Progenitor cell of endocrine pancreas (in vitro differentiated cells): ENCODE data around the gene KCNQ1. TPM values are rescaled to one million over a fixed set of nuclear protein-coding genes. Genes with fewer than 3 reads are reported as not detected.

Experiments
- DNase-seq: peaks from one replicate; pipeline ENCODE4 v3.0.0; 2021; ENCODE audit warnings: low spot score; ENCODE audit not compliant: unreplicated experiment
- H3K27ac Mint-ChIP-seq: 2 replicates; pipeline ENCODE4 v1.8.0; 2021; ENCODE audit warnings: mild to moderate bottlenecking, moderate library complexity, mixed read lengths
- H3K27me3 Mint-ChIP-seq: 2 replicates; pipeline ENCODE4 v1.8.0; 2021; ENCODE audit warnings: mixed read lengths
- H3K36me3 Mint-ChIP-seq: 2 replicates; pipeline ENCODE4 v1.8.0; 2022; ENCODE audit warnings: mixed read lengths; ENCODE audit not compliant: insufficient read depth
- H3K4me1 Mint-ChIP-seq: 2 replicates; pipeline ENCODE4 v1.8.0; 2021; ENCODE audit warnings: low read depth, mixed read lengths
- H3K4me3 Mint-ChIP-seq: 2 replicates; pipeline ENCODE4 v1.8.0; 2021; ENCODE audit warnings: low read depth, mild to moderate bottlenecking, moderate library complexity, mixed read lengths
- H3K9me3 Mint-ChIP-seq: 2 replicates; pipeline ENCODE4 v1.8.0; 2021; ENCODE audit warnings: low read depth, mixed read lengths
- CTCF ChIP-seq: fragments of 200-600 bp; sonication (generic); IDR thresholded peaks from one replicate; pipeline ENCODE4 v1.5.0; 2021; ENCODE audit warnings: antibody characterized with exemption, mild to moderate bottlenecking; ENCODE audit not compliant: unreplicated experiment
- total RNA-seq: library from RNA; stranded (reverse); gene quantifications from 2 replicates; pipeline ENCODE4 v1.2.1, GENCODE V29; 2021

KCNQ1 gene
- total RNA-seq, 1 donor from 2014 or later, result 3.3 TPM

GRCh38 chr11:2516276-2517015 lies 71.6 kb downstream of the KCNQ1 start:
- Mint-ChIP-seq H3K27me3 (peaks cover 26% of the 10 kb centered on the region), H3K4me1 (peaks cover 3% of the 10 kb centered on the region), H3K36me3 (no peaks in the 10 kb centered on the region), H3K9me3 (no peaks in the 10 kb centered on the region), H3K4me3 (no peak overlapping the region), H3K27ac (no peak overlapping the region)
- peak; percentile 8 for DNase-seq
- TF ChIP-seq CTCF, result no peak

GRCh38 chr11:2517016-2517385 lies 72.2 kb downstream of the KCNQ1 start:
- H3K27me3 Mint-ChIP-seq, result peaks cover 26% of the 10 kb centered on the region
- no peak for DNase-seq
- peaks cover 3% of the 10 kb centered on the region for H3K4me1 Mint-ChIP-seq
- H3K36me3 Mint-ChIP-seq, result no peaks in the 10 kb centered on the region
- TF ChIP-seq CTCF, result no peak
- H3K9me3 Mint-ChIP-seq, result no peaks in the 10 kb centered on the region
- H3K4me3 Mint-ChIP-seq, result no peak overlapping the region
- H3K27ac Mint-ChIP-seq, result no peak overlapping the region

- no peak for TF ChIP-seq CTCF
- H3K4me1 Mint-ChIP-seq, result peaks cover 3% of the 10 kb centered on the region
- H3K4me3 Mint-ChIP-seq, result no peak overlapping the region
- H3K27me3 Mint-ChIP-seq, result peaks cover 26% of the 10 kb centered on the region
- H3K9me3 Mint-ChIP-seq, result no peaks in the 10 kb centered on the region
- DNase-seq, result peak; percentile 4
- no peak overlapping the region for H3K27ac Mint-ChIP-seq
- H3K36me3 Mint-ChIP-seq, result no peaks in the 10 kb centered on the region
Measured at GRCh38 chr11:2517386-2518064, 72.7 kb downstream of the KCNQ1 start.

GRCh38 chr11:2518111-2518982 lies 73.5 kb downstream of the KCNQ1 start:
- no peaks in the 10 kb centered on the region for H3K36me3 Mint-ChIP-seq
- no peak overlapping the region for H3K27ac Mint-ChIP-seq
- H3K4me1 Mint-ChIP-seq, result peaks cover 3% of the 10 kb centered on the region
- TF ChIP-seq CTCF, result no peak
- DNase-seq, result peak; percentile 7
- no peak overlapping the region for H3K4me3 Mint-ChIP-seq
- H3K9me3 Mint-ChIP-seq, result no peaks in the 10 kb centered on the region
- H3K27me3 Mint-ChIP-seq, result peaks cover 29% of the 10 kb centered on the region

GRCh38 chr11:2518983-2519340 lies 74.2 kb downstream of the KCNQ1 start:
- peaks cover 32% of the 10 kb centered on the region for H3K27me3 Mint-ChIP-seq
- no peak for TF ChIP-seq CTCF
- no peak overlapping the region for H3K27ac Mint-ChIP-seq
- H3K4me3 Mint-ChIP-seq, result no peak overlapping the region
- no peaks in the 10 kb centered on the region for H3K36me3 Mint-ChIP-seq
- H3K4me1 Mint-ChIP-seq, result peaks cover 3% of the 10 kb centered on the region
- DNase-seq, result no peak
- H3K9me3 Mint-ChIP-seq, result no peaks in the 10 kb centered on the region
